Subcutaneous adipose tissue (tissue), 4 donors: ENCODE data around the gene FAM83B. TPM values are rescaled to one million over a fixed set of nuclear protein-coding genes. Genes with fewer than 3 reads are reported as not detected.

Experiments used
- CTCF ChIP-seq: fragments of 450-650 bp; IDR thresholded peaks from one replicate; pipeline ENCODE4 v1.5.1; 2016; ENCODE audit warnings: low read depth, mild to moderate bottlenecking, control low read depth, antibody characterized with exemption, moderate library complexity
- total RNA-seq, 4 donors: library from RNA; depleted of rRNA; stranded (reverse); fragments of >200 nt; gene quantifications; one replicate each; pipeline ENCODE4 v1.1.0, GENCODE V29; 2016

The FAM83B gene
- total RNA-seq, 4 donors from 2014 or later: not detected

GRCh38 chr6:54864272-54864671 is 17.7 kb downstream of the FAM83B start:
- TF ChIP-seq CTCF: no peak

DNA sequence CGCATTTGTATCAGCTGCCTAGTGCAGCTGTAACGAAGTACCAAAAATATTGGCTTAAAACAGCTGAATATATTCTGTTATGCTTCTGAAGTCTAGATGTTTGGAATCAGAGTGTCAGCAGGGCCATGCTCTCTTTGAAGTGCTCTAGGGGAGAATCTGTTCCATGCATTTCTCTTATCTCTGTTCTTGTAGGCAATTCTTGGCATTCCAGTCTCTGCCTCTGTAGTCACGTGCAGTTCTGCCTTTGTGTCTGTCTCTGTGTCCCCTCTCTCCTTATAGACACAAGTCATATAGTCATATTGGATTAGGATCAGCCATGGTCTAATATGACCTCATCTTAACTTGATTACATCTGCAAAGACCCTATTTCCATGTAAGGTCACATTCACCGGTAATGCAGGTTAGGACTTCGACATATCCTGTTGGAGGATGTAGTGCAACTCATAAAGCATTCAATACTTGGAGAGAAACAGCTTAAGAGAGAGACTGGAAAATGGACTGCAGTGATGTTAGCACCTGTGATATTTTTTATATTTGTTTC is 18.6 kb downstream of the FAM83B start:
- TF ChIP-seq CTCF: no peak

GRCh38 chr6:54868556-54868955 is 22.0 kb downstream of the FAM83B start:
- no peak for TF ChIP-seq CTCF

DNA sequence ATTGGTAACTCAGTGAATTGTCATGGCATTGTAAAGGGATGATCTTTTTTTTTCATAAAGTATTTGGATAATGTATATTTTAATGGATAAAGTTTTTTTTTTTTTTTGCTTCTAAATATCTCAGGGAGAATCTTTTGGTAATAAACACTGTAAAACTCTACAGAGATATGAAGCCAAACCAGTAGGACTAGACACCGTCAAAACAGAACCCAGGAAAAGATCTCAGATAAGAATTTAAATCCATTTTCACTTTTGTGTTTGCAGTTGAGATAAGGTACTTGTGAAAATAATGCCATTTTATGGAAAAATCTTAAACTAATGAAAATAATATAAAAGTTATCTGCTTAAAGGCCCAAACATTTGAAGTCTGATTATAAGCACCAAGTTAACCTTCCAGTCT is 27.0 kb downstream of the FAM83B start:
- TF ChIP-seq CTCF: no peak

DNA sequence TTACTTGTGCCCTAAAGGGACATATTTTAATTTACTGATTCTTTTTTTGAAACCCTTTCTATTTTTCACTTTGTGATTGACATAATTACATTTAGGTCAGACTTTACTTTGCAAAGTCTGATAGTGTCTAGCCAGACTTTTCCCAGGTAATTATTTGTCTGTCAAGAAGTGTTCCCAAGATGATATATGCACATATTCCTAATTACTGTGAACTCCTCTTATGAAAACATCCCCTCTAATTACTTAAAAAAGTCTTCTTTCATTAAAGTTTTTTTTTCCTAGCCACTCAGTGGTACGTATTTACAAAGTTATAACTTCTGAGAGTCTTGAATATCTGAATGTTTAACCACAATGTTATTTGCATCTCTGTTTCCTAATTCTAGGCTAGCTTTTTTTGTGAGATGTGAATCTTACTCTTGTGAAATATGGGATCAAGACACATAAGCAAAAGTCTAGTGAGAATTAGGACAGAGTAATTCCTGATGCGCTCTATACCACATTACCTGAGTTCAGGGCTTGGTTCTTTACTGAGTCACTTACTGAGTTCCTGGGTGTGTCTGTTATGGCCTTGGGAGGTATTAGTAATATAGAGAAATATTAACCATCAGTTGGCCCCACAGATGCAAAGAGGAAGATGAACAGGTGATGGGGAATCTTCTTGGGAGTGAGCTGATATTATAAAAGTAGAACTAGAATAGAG is 27.9 kb downstream of the FAM83B start:
- TF ChIP-seq CTCF: no peak

GRCh38 chr6:54875539-54875938 is 29.0 kb downstream of the FAM83B start:
- TF ChIP-seq CTCF: no peak

DNA sequence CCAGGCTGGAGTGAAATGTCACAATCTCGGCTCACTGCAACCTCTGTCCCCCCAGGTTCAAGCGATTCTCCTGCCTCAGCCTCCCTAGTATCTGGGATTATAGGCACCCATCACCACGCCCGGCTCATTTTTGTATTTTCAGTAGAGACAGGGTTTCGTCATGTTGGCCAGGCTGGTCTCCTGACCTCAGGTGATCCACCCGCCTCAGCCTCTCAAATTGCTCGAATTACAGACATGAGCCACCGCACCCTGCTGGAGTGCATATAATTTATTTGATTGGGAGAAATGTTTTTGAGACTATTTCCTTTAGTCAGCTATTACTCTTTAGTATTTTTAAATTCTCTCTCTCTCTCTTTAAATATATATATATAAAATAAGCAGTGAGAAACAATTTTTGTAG is 29.8 kb downstream of the FAM83B start:
- no peak for TF ChIP-seq CTCF
